ENCODE data around the gene STX5. TPM values are rescaled to one million over a fixed set of nuclear protein-coding genes. Genes with fewer than 3 reads are reported as not detected.

The STX5 gene
- total and polyA plus RNA-seq, 9 of the 15 experiments (the other 6 are each of a cell fraction or from before 2014, with no cell fraction given): 2.8 to 28.6 (median 23.7) TPM

DNA sequence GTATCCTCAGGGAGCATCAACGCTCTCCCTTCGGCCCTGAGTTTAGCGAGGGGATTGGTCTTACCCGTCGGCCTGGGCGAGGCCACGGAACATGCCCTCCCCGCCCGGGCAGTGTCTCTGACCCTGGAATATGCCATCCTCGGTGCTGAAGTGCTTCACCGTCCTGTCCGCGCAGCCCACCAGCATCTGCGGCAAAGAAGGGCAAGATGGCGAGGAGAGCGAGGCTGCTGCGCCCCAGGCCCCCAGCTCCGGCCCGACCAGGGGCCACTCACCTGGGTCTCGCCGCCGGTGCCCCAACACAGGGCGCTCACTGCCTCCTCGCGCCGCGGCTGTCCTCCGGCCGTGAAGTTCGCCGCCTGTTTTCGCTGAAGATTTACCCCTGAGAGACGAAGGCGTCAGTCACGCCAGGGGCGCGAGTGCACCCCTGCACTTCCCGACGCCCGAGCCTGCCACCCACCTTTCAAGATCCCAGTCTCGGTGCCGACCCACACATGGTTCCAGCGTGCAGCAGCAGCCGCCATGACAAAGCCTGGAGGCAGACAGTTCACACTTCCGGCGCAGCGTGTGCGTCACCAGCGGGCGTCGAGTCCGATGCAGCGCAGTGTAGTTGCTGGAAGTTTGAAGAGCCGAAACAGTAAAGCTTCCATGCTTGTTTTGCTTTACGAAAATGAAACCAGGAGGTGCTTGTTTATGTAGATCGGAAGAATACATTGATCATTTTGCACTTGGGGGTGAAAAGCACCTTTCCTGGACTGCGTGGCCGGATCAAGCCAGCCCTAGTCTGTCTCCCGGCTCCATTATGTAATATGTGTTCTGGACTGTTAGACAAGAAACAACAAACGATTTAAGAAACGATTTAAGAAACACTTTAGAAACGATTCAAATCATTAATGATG is 7.4 kb upstream of the STX5 start, which contains the start of gene WDR74 (continued):
- TF ChIP-seq, protein P1, sequence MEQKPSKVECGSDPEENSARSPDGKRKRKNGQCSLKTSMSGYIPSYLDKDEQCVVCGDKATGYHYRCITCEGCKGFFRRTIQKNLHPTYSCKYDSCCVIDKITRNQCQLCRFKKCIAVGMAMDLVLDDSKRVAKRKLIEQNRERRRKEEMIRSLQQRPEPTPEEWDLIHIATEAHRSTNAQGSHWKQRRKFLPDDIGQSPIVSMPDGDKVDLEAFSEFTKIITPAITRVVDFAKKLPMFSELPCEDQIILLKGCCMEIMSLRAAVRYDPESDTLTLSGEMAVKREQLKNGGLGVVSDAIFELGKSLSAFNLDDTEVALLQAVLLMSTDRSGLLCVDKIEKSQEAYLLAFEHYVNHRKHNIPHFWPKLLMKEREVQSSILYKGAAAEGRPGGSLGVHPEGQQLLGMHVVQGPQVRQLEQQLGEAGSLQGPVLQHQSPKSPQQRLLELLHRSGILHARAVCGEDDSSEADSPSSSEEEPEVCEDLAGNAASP (IDR thresholded peaks at IDR 0.05): no peak
- TF ChIP-seq, protein P2, sequence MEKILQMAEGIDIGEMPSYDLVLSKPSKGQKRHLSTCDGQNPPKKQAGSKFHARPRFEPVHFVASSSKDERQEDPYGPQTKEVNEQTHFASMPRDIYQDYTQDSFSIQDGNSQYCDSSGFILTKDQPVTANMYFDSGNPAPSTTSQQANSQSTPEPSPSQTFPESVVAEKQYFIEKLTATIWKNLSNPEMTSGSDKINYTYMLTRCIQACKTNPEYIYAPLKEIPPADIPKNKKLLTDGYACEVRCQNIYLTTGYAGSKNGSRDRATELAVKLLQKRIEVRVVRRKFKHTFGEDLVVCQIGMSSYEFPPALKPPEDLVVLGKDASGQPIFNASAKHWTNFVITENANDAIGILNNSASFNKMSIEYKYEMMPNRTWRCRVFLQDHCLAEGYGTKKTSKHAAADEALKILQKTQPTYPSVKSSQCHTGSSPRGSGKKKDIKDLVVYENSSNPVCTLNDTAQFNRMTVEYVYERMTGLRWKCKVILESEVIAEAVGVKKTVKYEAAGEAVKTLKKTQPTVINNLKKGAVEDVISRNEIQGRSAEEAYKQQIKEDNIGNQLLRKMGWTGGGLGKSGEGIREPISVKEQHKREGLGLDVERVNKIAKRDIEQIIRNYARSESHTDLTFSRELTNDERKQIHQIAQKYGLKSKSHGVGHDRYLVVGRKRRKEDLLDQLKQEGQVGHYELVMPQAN (IDR thresholded peaks at IDR 0.05; ENCODE audit: borderline replicate concordance): peak; percentile 100
- TF ChIP-seq MAZ (CRISPR knock-in tag; conservative IDR thresholded peaks at IDR 0.05 in 1 of 2, IDR thresholded peaks at IDR 0.05 in 1 of 2) (0 out of 4 replicates have a peak, but pooled peaks have one; percentile 7 to 15), MAFK (IDR thresholded peaks at IDR 0.05; ENCODE audit: low read length) (no peak), MIER1 (IDR thresholded peaks at IDR 0.05; ENCODE audit: low read depth) (no peak), SAFB2 (IDR thresholded peaks at IDR 0.05; ENCODE audit: borderline replicate concordance, low read depth, low read length, severe bottlenecking) (no peak), ZNF75A (CRISPR knock-in tag; IDR thresholded peaks at IDR 0.05) (no peak), CC2D1A (IDR thresholded peaks at IDR 0.05) (no peak), MECOM (CRISPR knock-in tag; IDR thresholded peaks at IDR 0.05) (no peak), ZSCAN29 (IDR thresholded peaks at IDR 0.05) (no peak), IRF2 (CRISPR knock-in tag; IDR thresholded peaks at IDR 0.05) (no peak)
- TF ChIP-seq, protein P3, sequence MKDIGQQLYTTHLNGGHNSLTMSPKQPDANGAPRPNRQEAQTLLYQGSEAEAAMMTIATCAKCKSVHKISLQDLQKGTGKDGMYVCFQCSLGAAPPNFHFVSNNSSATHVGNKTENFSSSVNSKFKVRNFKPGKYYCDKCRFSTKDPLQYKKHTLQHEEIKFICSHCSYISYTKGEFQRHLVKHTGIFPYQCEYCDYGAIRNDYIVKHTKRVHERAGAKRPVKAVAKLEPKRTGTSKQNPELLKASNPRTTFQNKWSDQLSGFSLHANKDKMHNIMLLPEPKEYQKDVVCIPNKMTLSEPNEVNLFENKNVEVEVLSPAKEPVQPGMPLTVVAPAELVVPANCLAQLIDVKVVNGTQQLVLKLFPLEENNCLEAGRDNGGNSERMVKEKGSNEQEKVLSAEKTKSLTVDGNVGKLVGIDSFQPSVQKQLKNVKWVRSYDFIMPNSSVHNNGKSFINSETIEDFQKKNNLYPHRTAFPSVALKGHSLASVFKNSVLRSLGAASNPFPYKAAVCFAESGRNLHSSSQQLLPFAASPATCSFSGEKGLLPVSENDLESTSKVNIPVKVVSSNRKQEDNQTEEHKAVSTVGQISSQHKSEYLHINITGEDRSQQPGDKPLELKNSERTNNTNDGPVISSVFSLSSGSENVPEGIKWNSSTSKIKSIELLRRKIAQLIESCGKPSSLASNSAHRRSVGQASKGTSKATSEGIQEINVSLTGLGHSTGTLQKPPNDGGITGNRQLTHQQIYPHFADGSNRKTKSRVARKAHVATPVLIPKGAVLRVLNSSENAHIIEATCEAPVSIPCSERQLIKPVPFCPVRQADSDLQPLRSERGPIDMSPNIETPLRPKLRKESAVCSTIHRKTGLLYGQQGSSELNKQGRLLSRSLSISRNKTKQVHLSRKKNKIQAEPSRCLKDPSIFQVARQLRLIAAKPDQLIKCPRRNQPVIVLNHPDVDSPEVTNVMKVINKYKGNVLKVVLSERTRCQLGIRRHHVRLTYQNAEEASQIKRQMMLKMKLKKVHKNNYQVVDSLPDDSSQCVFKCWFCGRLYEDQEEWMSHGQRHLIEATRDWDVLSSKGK (CRISPR knock-in tag; IDR thresholded peaks at IDR 0.05): no peak
- TF ChIP-seq, protein P4, sequence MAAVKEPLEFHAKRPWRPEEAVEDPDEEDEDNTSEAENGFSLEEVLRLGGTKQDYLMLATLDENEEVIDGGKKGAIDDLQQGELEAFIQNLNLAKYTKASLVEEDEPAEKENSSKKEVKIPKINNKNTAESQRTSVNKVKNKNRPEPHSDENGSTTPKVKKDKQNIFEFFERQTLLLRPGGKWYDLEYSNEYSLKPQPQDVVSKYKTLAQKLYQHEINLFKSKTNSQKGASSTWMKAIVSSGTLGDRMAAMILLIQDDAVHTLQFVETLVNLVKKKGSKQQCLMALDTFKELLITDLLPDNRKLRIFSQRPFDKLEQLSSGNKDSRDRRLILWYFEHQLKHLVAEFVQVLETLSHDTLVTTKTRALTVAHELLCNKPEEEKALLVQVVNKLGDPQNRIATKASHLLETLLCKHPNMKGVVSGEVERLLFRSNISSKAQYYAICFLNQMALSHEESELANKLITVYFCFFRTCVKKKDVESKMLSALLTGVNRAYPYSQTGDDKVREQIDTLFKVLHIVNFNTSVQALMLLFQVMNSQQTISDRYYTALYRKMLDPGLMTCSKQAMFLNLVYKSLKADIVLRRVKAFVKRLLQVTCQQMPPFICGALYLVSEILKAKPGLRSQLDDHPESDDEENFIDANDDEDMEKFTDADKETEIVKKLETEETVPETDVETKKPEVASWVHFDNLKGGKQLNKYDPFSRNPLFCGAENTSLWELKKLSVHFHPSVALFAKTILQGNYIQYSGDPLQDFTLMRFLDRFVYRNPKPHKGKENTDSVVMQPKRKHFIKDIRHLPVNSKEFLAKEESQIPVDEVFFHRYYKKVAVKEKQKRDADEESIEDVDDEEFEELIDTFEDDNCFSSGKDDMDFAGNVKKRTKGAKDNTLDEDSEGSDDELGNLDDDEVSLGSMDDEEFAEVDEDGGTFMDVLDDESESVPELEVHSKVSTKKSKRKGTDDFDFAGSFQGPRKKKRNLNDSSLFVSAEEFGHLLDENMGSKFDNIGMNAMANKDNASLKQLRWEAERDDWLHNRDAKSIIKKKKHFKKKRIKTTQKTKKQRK (IDR thresholded peaks at IDR 0.05; ENCODE audit: borderline replicate concordance, low read depth, low read length): no peak
- TF ChIP-seq, protein P5, sequence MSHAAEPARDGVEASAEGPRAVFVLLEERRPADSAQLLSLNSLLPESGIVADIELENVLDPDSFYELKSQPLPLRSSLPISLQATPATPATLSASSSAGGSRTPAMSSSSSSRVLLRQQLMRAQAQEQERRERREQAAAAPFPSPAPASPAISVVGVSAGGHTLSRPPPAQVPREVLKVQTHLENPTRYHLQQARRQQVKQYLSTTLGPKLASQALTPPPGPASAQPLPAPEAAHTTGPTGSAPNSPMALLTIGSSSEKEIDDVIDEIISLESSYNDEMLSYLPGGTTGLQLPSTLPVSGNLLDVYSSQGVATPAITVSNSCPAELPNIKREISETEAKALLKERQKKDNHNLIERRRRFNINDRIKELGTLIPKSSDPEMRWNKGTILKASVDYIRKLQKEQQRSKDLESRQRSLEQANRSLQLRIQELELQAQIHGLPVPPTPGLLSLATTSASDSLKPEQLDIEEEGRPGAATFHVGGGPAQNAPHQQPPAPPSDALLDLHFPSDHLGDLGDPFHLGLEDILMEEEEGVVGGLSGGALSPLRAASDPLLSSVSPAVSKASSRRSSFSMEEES (CRISPR knock-in tag; IDR thresholded peaks at IDR 0.05): no peak

All from K562 (cell line).